Activated CD4-positive, alpha-beta T cell treated with anti-CD3 and anti-CD28 coated beads for 36 hours (primary cell): ENCODE data around the gene SELENON. TPM values are rescaled to one million over a fixed set of nuclear protein-coding genes. Genes with fewer than 3 reads are reported as not detected.
A peak's percentile ranks its signal among the peaks of the same experiment; 100 is the strongest.

ENCODE experiments used
- ATAC-seq: fragments of 200-7000 bp; cut with Tn5 transposase; one replicate; pipeline ENCODE4 v1.10.0; 2021; ENCODE audit warnings: mild to moderate bottlenecking, moderate library complexity
- CTCF ChIA-PET: fragments of 350-600 bp; sonication (Branson Sonifier 250); formaldehyde crosslinking; loops from one replicate; lab custom pipeline; 2021; ENCODE audit warnings: antibody characterized with exemption; lab: Charles Lee
- POLR2A ChIA-PET: fragments of 350-600 bp; sonication (Branson Sonifier 250); formaldehyde crosslinking; loops from one replicate; lab custom pipeline; 2021; ENCODE audit warnings: antibody characterized with exemption, inconsistent platforms; lab: Charles Lee
- DNase-seq: peaks from one replicate; pipeline ENCODE4 v3.0.0-alpha.2; 2020
- H3K27ac Mint-ChIP-seq: one replicate; pipeline ENCODE4 v1.8.0; 2021; ENCODE audit warnings: mixed read lengths
- H3K27me3 Mint-ChIP-seq: one replicate; pipeline ENCODE4 v1.8.0; 2021; ENCODE audit warnings: mixed read lengths
- H3K36me3 Mint-ChIP-seq: one replicate; pipeline ENCODE4 v1.8.0; 2021; ENCODE audit warnings: low read depth, mixed read lengths
- H3K4me1 Mint-ChIP-seq: one replicate; pipeline ENCODE4 v1.8.0; 2021; ENCODE audit warnings: mixed read lengths
- H3K4me3 Mint-ChIP-seq: one replicate; pipeline ENCODE4 v1.8.0; 2021; ENCODE audit warnings: mild to moderate bottlenecking, moderate library complexity, mixed read lengths
- H3K9me3 Mint-ChIP-seq: one replicate; pipeline ENCODE4 v1.8.0; 2021; ENCODE audit warnings: low read depth, mixed read lengths
- intact Hi-C, 2 experiments: fragments of 100-400 bp; cut with DNase I in 1 of 2; cut with micrococcal nuclease in 1 of 2; formaldehyde crosslinking; loops; one replicate each; pipeline versions ENCODE4 v1.14.2 to v1.15.1; 2022 to 2024; cut with DNase I, micrococcal nuclease
- total RNA-seq, 2 experiments: library from RNA; stranded (reverse); gene quantifications; one replicate each; pipeline ENCODE4 v1.2.3, GENCODE V29; 2021

SELENON gene
- total RNA-seq, 2 experiments from 2014 or later, result 31.5 to 33.5 TPM

DNA sequence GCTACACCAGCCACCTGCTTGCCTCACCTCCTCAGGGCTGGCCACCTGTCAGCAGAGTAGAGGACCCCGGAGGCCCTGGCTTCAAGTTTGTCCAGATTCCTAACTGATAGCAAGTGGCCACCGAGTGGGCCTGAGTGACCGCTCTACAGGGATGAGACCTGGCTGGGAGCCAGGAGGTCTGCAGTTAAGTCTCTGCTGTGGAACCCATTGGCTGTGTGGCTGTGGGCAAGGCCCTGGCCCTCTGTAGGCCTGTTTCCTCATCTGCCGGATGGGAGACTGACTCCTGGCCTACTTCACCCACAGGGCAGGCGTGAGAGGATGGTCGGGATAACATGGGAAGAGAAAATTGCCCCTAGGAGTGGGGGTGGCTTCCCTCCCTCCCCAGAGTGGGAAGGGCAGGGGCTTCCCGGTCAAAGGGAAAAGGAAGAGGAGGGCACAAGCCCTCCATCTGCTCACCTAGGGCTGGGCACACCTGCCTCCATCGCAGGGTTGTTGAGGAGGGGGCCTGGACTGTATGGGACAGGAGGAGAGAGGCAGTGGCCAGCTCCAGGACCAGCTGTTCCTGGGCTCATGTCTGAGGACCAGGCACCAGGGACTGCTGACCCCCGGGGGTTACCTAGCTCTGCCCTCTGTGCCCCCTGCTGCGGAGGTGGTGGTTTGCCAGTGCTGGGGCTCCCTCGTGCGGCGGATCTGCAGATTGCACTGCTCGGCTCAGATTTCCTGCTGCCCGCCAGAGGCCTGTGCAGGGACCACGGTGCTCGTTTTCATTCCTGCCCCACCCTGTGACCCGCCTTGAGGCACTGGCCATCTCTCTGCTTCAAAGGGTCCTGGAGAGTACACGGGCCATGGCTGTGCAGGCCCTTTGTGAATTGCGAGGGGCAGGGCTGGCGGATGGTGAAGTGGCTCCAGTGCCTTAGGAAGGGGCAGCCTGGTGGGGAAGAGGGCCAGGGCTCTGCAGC lies 10.6 kb downstream of the SELENON start:
- Mint-ChIP-seq H3K36me3 (peaks cover 12% of the 10 kb centered on the region), H3K4me3 (no peak overlapping the region), H3K27ac (no peak overlapping the region), H3K9me3 (no peaks in the 10 kb centered on the region), H3K4me1 (peaks cover 3% of the 10 kb centered on the region), H3K27me3 (no peaks in the 10 kb centered on the region)
- ATAC-seq (peak; percentile 86), DNase-seq (peak; percentile 89)
- intact Hi-C loops, result loop anchor here (1.0 to 10.0 kb wide), 5 partner anchors 202 to 566 kb away; partner anchors contain the start of genes RHCE (in 1 of the 2) and RSRP1 (in 1 of the 2)
- POLR2A ChIA-PET, result no interaction called here
- CTCF ChIA-PET, result interaction anchor here (0.5 to 2.9 kb wide), 17 partner anchors 9 to 1074 kb away, joined by 3 to 14 read pairs (median 4); no protein-coding TSS in a partner anchor

DNA sequence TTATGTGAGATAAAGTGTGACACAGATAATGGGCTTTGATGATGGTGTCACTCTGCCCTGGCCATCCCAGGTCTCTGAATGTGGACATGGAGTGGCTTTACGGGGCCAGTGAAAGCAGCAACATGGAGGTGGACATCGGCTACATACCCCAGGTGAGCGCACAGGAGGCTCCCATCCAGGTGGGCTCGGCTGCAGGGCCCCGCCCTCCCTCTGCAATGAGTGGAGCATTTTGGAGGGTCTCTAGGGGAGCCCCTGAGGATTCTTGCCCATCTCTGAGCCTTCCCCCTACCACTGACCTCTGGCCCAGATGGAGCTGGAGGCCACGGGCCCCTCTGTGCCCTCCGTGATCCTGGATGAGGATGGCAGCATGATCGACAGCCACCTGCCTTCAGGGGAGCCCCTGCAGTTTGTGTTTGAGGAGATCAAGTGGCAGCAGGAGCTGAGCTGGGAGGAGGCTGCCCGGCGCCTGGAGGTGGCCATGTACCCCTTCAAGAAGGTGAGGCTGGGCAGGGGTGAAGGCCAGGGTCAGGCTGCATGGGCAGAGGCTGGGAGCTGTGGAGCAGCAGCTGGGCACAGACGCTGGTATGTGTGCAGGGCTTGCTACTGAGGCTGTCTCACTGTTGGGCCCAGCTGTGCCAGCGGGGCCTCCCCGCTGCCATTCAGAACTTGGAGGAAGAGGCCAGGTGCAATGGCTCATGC lies 11.5 kb downstream of the SELENON start:
- CTCF ChIA-PET, result interaction anchor here (0.7 to 2.3 kb wide), 14 partner anchors 10 to 677 kb away, joined by 3 to 9 read pairs (median 3); no protein-coding TSS in a partner anchor
- no peak for ATAC-seq
- POLR2A ChIA-PET, result no interaction called here
- peaks cover 6% of the 10 kb centered on the region for H3K36me3 Mint-ChIP-seq
- no peaks in the 10 kb centered on the region for H3K9me3 Mint-ChIP-seq
- no peak overlapping the region for H3K27ac Mint-ChIP-seq
- no peak for DNase-seq
- intact Hi-C loops, result loop anchor here (1.0 to 10.0 kb wide), 4 partner anchors 203 to 567 kb away; partner anchors contain the start of genes RHCE (in 1 of the 2) and RSRP1 (in 1 of the 2)
- H3K27me3 Mint-ChIP-seq, result no peaks in the 10 kb centered on the region
- no peak overlapping the region for H3K4me3 Mint-ChIP-seq
- H3K4me1 Mint-ChIP-seq, result peaks cover 5% of the 10 kb centered on the region

DNA sequence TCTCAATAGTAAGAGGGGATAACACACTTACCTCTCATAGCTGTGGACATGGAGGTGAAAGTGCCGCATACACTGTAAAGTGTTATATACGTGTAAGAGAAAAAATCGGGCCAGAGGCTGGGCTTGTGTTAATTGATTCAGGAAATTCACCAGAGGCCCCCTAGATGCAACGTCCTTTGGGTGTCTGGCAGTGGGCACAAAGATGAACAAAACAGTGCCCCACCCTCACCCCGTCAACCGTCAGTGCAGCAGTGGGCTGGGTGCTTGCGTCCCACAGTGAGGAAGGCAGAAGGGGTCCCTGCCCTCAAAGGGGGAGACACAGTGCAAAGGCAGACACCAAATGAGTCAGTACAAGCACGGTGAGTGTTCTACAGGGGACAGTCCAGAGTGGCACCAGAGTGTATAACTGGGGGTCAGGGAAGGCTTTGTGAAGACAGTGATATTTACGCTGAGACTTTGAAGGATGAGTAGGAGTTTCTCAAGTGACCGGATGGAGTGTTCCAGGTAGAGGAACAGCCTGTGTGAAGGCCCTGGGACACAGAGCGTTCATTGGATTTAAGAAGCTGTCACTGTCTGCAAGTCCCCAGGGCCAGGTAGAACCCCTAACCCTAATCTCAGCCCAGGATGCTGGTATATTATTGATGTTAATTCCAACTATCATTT lies 13.2 kb downstream of the SELENON start:
- H3K36me3 Mint-ChIP-seq, result peaks cover 6% of the 10 kb centered on the region

DNA sequence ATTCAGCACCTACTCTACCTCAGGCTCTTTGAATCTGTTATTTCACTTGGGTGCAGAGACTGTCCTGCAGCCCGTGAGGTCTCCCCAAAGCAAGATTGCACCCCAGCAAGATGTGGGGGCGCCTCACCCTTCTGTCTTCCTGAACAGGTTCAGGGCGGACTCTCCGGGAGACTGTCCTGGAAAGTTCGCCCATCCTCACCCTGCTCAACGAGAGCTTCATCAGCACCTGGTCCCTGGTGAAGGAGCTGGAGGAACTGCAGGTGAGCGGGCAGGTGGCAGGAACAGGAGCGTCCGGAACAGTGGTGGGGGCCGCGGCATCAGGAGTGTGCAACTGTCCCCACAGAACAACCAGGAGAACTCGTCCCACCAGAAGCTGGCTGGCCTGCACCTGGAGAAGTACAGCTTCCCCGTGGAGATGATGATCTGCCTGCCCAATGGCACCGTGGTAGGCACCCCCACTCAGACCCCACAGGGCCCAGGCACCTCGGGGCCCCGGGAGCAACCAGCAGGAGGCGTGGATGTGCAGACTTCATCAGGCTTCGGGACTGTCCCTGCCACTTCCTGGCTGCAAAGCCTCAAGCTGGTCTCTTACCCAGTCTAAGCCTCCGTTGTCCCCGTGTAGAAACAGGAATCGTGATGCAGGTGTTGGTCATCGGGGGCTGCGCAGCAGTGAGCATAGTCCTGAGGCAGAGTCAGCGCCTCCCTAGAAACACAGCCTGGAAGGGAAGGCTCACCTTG lies 13.9 kb downstream of the SELENON start:
- ChIA-PET POLR2A (no interaction called here), CTCF (interaction anchor here (1.6 kb wide), 1 partner anchor 13 kb away, joined by 4 read pairs; no protein-coding TSS in a partner anchor)
- Mint-ChIP-seq H3K36me3 (peaks cover 6% of the 10 kb centered on the region), H3K4me1 (peaks cover 19% of the 10 kb centered on the region), H3K9me3 (no peaks in the 10 kb centered on the region), H3K4me3 (no peak overlapping the region), H3K27me3 (no peaks in the 10 kb centered on the region), H3K27ac (peak overlapping the region; percentile 13)
- intact Hi-C loops, result loop anchor here in 1 of 2 experiments (10.0 kb wide), 2 partner anchors 389 to 569 kb away; partner anchors contain the start of genes RHCE and RSRP1
- DNase-seq, result peak; percentile 36
- ATAC-seq, result no peak

More for the DNA sequence above, 13.2 kb downstream of the SELENON start:
- no peak for ATAC-seq
- POLR2A ChIA-PET, result no interaction called here
- H3K4me1 Mint-ChIP-seq, result peaks cover 12% of the 10 kb centered on the region
- H3K27me3 Mint-ChIP-seq, result no peaks in the 10 kb centered on the region
- intact Hi-C loops, result loop anchor here in 1 of 2 experiments (10.0 kb wide), 2 partner anchors 388 to 568 kb away; partner anchors contain the start of genes RHCE and RSRP1
- H3K9me3 Mint-ChIP-seq, result no peaks in the 10 kb centered on the region
- CTCF ChIA-PET, result interaction anchor here (0.6 to 1.6 kb wide), 3 partner anchors 12 to 104 kb away, joined by 3 to 4 read pairs (median 3); no protein-coding TSS in a partner anchor
- no peak overlapping the region for H3K27ac Mint-ChIP-seq
- DNase-seq, result no peak
- H3K4me3 Mint-ChIP-seq, result no peak overlapping the region

DNA sequence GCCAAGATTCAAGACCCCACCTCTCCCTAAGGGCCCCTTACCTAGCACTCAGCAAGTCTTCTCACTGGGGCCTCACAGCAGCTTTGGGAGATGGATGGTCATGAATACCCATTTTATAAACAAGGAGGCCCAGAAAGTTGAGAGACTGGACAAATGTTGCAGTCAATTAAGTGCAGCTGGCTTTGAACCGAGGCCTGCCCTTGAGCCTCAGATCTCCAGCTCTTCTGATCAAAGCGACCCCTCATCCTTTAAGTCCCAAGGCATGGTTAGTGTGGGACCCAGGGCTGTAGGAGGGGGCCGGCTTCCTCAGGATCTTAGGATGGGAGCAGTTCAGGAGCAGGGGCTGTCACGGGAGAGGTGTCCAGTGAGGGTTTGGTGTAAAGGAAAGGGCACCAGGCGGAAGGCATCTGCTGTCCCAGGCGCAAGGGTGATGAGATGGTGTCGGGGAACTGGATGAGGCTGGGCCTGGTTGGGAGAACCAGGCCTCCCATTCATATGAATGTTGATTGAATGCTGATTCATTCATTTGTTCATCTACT lies 14.6 kb downstream of the SELENON start:
- Mint-ChIP-seq H3K36me3 (peaks cover 4% of the 10 kb centered on the region), H3K4me3 (no peak overlapping the region), H3K27me3 (no peaks in the 10 kb centered on the region), H3K9me3 (no peaks in the 10 kb centered on the region), H3K27ac (peak overlapping the region; percentile 13), H3K4me1 (peaks cover 19% of the 10 kb centered on the region)
- ChIA-PET CTCF (no interaction called here), POLR2A (no interaction called here)
- intact Hi-C loops, result loop anchor here in 1 of 2 experiments (10.0 kb wide), 2 partner anchors 390 to 570 kb away; partner anchors contain the start of genes RHCE and RSRP1
- DNase-seq, result no peak
- ATAC-seq, result no peak

DNA sequence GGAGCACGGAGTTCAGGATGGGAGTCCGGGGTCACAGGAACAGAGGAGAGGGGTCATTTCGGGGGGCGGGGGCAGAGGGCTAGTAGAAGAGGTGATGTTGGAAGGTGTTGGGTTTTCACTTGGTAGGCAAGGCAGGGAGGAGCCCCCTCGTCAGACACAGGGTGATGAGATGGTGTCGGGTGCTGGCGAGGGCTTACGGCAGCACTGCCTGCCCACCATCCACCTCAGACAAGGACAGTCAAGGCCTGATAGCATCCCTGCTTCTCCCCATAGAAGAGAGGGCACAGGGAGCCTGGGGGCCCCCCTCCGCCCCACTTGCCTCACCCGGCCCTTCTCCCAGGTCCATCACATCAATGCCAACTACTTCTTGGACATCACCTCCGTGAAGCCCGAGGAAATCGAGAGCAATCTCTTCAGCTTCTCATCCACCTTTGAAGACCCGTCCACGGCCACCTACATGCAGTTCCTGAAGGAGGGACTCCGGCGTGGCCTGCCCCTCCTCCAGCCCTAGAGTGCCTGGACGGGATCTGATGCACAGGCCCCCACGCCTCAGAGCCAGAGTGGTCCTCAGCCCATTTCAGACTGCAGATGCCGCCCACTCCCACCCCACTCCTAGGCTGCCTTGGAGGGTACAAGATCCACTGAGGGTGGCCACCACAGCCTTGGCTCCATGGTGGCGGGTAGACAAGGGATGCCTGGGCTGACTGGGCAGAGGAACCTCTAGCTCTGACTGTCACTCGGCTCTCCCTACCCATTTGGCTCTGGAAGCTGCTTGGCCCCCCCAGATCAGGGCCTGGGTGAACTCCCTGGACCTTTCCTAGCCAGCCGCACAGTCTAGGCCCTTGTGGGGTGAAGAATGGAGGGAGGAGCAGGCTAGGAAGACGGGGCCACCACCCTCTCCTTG lies 15.5 kb downstream of the SELENON start:
- ATAC-seq (no peak), DNase-seq (no peak)
- Mint-ChIP-seq H3K9me3 (no peaks in the 10 kb centered on the region), H3K36me3 (peaks cover 1% of the 10 kb centered on the region), H3K27ac (no peak overlapping the region), H3K4me3 (no peak overlapping the region), H3K4me1 (peaks cover 18% of the 10 kb centered on the region), H3K27me3 (no peaks in the 10 kb centered on the region)
- POLR2A ChIA-PET, result no interaction called here
- intact Hi-C loops, result loop anchor here in 1 of 2 experiments (10.0 kb wide), 2 partner anchors 391 to 571 kb away; partner anchors contain the start of genes RHCE and RSRP1
- CTCF ChIA-PET, result interaction anchor here (0.6 kb wide), 1 partner anchor 131 kb away, joined by 3 read pairs; no protein-coding TSS in a partner anchor

DNA sequence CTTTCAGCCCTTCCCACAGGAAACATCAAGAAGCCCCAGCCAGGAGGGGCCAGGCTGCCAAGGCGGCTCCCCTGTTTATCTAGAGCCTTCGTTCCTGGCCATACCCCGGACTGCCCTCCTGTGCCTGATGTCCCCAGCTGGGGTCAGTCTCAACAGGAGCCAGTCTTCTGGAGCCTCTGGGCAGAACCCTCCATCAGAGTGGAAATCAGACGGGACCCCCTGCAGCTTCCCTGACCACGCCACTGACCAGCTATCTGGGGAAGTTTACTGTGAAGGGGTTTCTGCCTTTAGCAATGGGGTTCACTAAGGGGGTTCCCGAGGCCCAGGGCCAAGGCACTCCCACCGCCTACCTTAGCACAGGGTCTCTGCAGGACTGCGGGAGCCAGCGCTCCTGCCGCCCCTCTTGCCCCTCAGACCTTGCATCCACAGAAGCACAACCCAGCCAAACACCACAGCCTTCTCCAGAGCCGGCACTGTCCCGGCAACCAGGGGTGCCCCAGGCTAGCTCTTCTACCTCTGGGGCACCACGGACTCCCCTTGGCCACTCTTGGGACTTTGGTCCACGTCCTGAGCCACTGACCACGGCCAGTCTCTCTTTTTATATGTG lies 16.2 kb downstream of the SELENON start:
- intact Hi-C loops, result loop anchor here in 1 of 2 experiments (10.0 kb wide), 2 partner anchors 391 to 571 kb away; partner anchors contain the start of genes RHCE and RSRP1
- Mint-ChIP-seq H3K9me3 (no peaks in the 10 kb centered on the region), H3K4me1 (peaks cover 24% of the 10 kb centered on the region), H3K27ac (no peak overlapping the region), H3K36me3 (peaks cover 4% of the 10 kb centered on the region), H3K4me3 (no peak overlapping the region), H3K27me3 (no peaks in the 10 kb centered on the region)
- ATAC-seq (no peak), DNase-seq (no peak)
- ChIA-PET POLR2A (no interaction called here), CTCF (interaction anchor here (0.6 to 0.9 kb wide), 4 partner anchors 12 to 262 kb away, joined by 3 to 5 read pairs (median 4); no protein-coding TSS in a partner anchor)

DNA sequence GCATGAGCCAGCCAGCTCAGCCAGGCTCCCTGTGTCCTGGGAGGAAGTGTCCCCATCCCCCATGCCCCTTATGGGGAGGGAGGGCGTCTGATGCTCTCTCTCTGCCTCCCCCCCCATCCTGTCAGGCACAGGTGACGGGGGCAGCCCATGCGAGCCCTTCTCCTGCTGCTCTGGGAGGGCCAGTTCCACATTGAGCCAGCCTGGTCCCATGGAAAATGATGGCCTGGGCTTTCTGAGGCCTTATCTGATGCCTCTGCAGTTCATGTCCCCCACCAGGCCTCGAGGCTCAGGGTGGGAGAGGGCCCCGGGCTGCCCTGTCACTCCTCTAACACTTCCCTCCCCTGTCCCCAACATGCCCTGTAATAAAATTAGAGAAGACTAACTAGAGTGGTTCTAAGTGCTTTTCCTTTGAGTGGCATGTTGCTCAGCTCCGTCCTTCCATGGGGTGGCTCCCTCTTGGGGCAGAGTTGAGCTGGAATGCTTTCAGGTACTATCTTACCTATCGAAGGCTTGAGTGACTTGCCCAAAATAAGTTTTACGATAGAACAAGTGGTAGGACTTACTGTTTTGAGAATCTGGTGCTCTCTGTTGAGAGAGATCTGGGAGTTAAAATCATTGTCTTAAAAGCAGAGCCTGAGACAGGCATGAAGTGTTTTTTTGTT lies 18.0 kb downstream of the SELENON start:
- intact Hi-C loops, result loop anchor here (2.0 to 10.0 kb wide), 4 partner anchors 181 to 573 kb away; partner anchors contain the start of genes PAFAH2 (in 1 of the 2), RHCE (in 1 of the 2), RSRP1 (in 1 of the 2) and TMEM50A (in 1 of the 2)
- peak overlapping the region; percentile 87 for H3K4me3 Mint-ChIP-seq
- POLR2A ChIA-PET, result no interaction called here
- no peaks in the 10 kb centered on the region for H3K9me3 Mint-ChIP-seq
- DNase-seq (no peak), ATAC-seq (no peak)
- H3K27ac Mint-ChIP-seq, result peak overlapping the region; percentile 75
- CTCF ChIA-PET, result interaction anchor here (0.7 to 1.0 kb wide), 2 partner anchors 180 to 199 kb away, joined by 3 to 4 read pairs; partner anchors contain the start of gene PAFAH2
- H3K27me3 Mint-ChIP-seq, result no peaks in the 10 kb centered on the region
- H3K36me3 Mint-ChIP-seq, result peaks cover 2% of the 10 kb centered on the region
- peaks cover 33% of the 10 kb centered on the region for H3K4me1 Mint-ChIP-seq
